ENCODE measurements around the gene ZNF221. TPM values are rescaled to one million over a fixed set of nuclear protein-coding genes. Genes with fewer than 3 reads are reported as not detected.
A peak's percentile ranks its signal among the peaks of the same experiment; 100 is the strongest.

The ZNF221 gene
- total and polyA plus RNA-seq, 9 of the 15 experiments (the other 6 are each of a cell fraction or from before 2014, with no cell fraction given), result 0.32 to 1.4 (median 0.45) TPM

- no peak for TF ChIP-seq ZHX1 (conservative IDR thresholded peaks at IDR 0.05; ENCODE audit: low read length)
- peak; percentile 95 for TF ChIP-seq ELF1 (tag; IDR thresholded peaks at IDR 0.05)
- TF ChIP-seq, protein P1, sequence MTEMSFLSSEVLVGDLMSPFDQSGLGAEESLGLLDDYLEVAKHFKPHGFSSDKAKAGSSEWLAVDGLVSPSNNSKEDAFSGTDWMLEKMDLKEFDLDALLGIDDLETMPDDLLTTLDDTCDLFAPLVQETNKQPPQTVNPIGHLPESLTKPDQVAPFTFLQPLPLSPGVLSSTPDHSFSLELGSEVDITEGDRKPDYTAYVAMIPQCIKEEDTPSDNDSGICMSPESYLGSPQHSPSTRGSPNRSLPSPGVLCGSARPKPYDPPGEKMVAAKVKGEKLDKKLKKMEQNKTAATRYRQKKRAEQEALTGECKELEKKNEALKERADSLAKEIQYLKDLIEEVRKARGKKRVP (CRISPR knock-in tag; IDR thresholded peaks at IDR 0.05), result peak; percentile 18; the same call in 1 of the 2 replicates
- TF ChIP-seq TAF9B (IDR thresholded peaks at IDR 0.05; ENCODE audit: partially characterized antibody), result no peak
- no peak for TF ChIP-seq RBM17 (IDR thresholded peaks at IDR 0.05; ENCODE audit: borderline replicate concordance, low read depth, low read length)
- no peak for TF ChIP-seq RUNX1 (IDR thresholded peaks at IDR 0.05; ENCODE audit: low read depth)
- TF ChIP-seq ZKSCAN8 (CRISPR knock-in tag; IDR thresholded peaks at IDR 0.05), result no peak
- TF ChIP-seq GMEB1 (CRISPR knock-in tag; IDR thresholded peaks at IDR 0.05), result 0 out of 2 replicates have a peak, but pooled peaks have one; percentile 15
- TF ChIP-seq ZNF398 (CRISPR knock-in tag; IDR thresholded peaks at IDR 0.05), result no peak
- TF ChIP-seq TRIM28 (IDR thresholded peaks at IDR 0.05), result 0 out of 2 replicates have a peak, but pooled peaks have one; percentile 19
- no peak for TF ChIP-seq TSC22D4 (tag; IDR thresholded peaks at IDR 0.05)
- no peak for TF ChIP-seq FOXJ2 (tag; IDR thresholded peaks at IDR 0.05)
- TF ChIP-seq HNRNPLL (IDR thresholded peaks at IDR 0.05; ENCODE audit: low read depth, low read length, poor library complexity, severe bottlenecking), result peak; percentile 55
- no peak for TF ChIP-seq LEF1 (IDR thresholded peaks at IDR 0.05)
- no peak for TF ChIP-seq RBM22 (IDR thresholded peaks at IDR 0.05; ENCODE audit: low read depth, low read length, poor library complexity, severe bottlenecking)
These were observed at the start of gene ZNF221 (continued) for GRCh38 chr19:43950834-43951645.
